HepG2 (cell line): ENCODE data around the gene ZFP36. TPM values are rescaled to one million over a fixed set of nuclear protein-coding genes. Genes with fewer than 3 reads are reported as not detected.

Source experiments
- BCL3 ChIP-seq: sonication (generic); formaldehyde crosslinking; IDR thresholded peaks from 2 replicates; pipeline ENCODE4 v1.5.1; 2020; ENCODE audit warnings: mild to moderate bottlenecking, missing genetic modification reagents, moderate library complexity
- CBFB ChIP-seq: sonication (generic); formaldehyde crosslinking; IDR thresholded peaks from 2 replicates; pipeline ENCODE4 v1.4.0; 2020; ENCODE audit warnings: missing genetic modification reagents
- CREBL2 ChIP-seq: sonication (generic); formaldehyde crosslinking; IDR thresholded peaks from 2 replicates; pipeline ENCODE4 v1.8.1; 2023; ENCODE audit warnings: missing genetic modification reagents, mild to moderate bottlenecking, borderline replicate concordance
- HNRNPL ChIP-seq: fragments of 200-400 bp; formaldehyde crosslinking; IDR thresholded peaks from 2 replicates; pipeline ENCODE4 v1.6.1; 2017; ENCODE audit warnings: mild to moderate bottlenecking, low read depth, low read length
- HOXA3 ChIP-seq: sonication (generic); formaldehyde crosslinking; IDR thresholded peaks from 2 replicates; pipeline ENCODE4 v1.5.0; 2020; ENCODE audit warnings: missing genetic modification reagents
- MTF2 ChIP-seq: sonication (generic); formaldehyde crosslinking; IDR thresholded peaks from 2 replicates; pipeline ENCODE4 v1.5.0; 2020; ENCODE audit warnings: missing genetic modification reagents, borderline replicate concordance
- NFKB2 ChIP-seq: sonication (generic); formaldehyde crosslinking; IDR thresholded peaks from 2 replicates; pipeline ENCODE4 v1.4.0; 2020; ENCODE audit warnings: missing genetic modification reagents, borderline replicate concordance
- NFYC ChIP-seq: IDR thresholded peaks from 2 replicates; pipeline ENCODE4 v1.6.1; 2016; ENCODE audit warnings: missing genetic modification reagents, missing compliant biosample characterization
- NR2F2 ChIP-seq: IDR thresholded peaks from 2 replicates; pipeline ENCODE4 v1.6.1; 2012; ENCODE audit warnings: low read depth, inconsistent platforms, borderline replicate concordance
- PAX8 ChIP-seq: sonication (generic); formaldehyde crosslinking; IDR thresholded peaks from 2 replicates; pipeline ENCODE4 v1.8.0; 2022; ENCODE audit warnings: mild to moderate bottlenecking, missing genetic modification reagents, borderline replicate concordance
- PCBP2 ChIP-seq: fragments of 200-400 bp; formaldehyde crosslinking; optimal IDR thresholded peaks from 2 replicates; pipeline ENCODE3; 2018; ENCODE audit warnings: low read length, low read depth; ENCODE audit not compliant: poor library complexity, severe bottlenecking
- PREB ChIP-seq: sonication (generic); formaldehyde crosslinking; IDR thresholded peaks from 2 replicates; pipeline ENCODE4 v1.4.0; 2020; ENCODE audit warnings: missing genetic modification reagents
- SAFB2 ChIP-seq: sonication (generic); formaldehyde crosslinking; IDR thresholded peaks from 2 replicates; pipeline ENCODE4 v1.5.1; 2020; ENCODE audit warnings: missing genetic modification reagents, low read depth, mild to moderate bottlenecking, borderline replicate concordance
- SATB2 ChIP-seq: sonication (generic); formaldehyde crosslinking; IDR thresholded peaks from 2 replicates; pipeline ENCODE4 v1.5.0; 2020; ENCODE audit warnings: missing genetic modification reagents
- SETDB1 ChIP-seq: sonication (generic); formaldehyde crosslinking; IDR thresholded peaks from 2 replicates; pipeline ENCODE4 v1.5.1; 2020; ENCODE audit warnings: missing genetic modification reagents, mild to moderate bottlenecking, borderline replicate concordance
- TEAD2 ChIP-seq: sonication (generic); formaldehyde crosslinking; IDR thresholded peaks from 2 replicates; pipeline ENCODE4 v1.9.0; 2021; ENCODE audit warnings: missing genetic modification reagents
- WIZ ChIP-seq: sonication (generic); formaldehyde crosslinking; IDR thresholded peaks from 2 replicates; pipeline ENCODE4 v1.5.1; 2020; ENCODE audit warnings: mild to moderate bottlenecking, missing genetic modification reagents
- ZBTB38 ChIP-seq: sonication (generic); formaldehyde crosslinking; IDR thresholded peaks from 2 replicates; pipeline ENCODE4 v1.5.1; 2020; ENCODE audit warnings: mild to moderate bottlenecking, missing genetic modification reagents
- ZFP36 ChIP-seq: fragments of 150-350 bp; IDR thresholded peaks from 2 replicates; pipeline ENCODE4 v1.6.1; 2018; ENCODE audit warnings: borderline replicate concordance, low read length, low read depth; ENCODE audit not compliant: partially characterized antibody
- ZFP36L2 ChIP-seq: sonication (generic); formaldehyde crosslinking; IDR thresholded peaks from 2 replicates; pipeline ENCODE4 v1.4.0; 2020; ENCODE audit warnings: missing genetic modification reagents
- ZNF225 ChIP-seq: sonication (generic); formaldehyde crosslinking; IDR thresholded peaks from 2 replicates; pipeline ENCODE4 v1.4.0; 2020; ENCODE audit warnings: mild to moderate bottlenecking, missing genetic modification reagents
- ZNF260 ChIP-seq: sonication (generic); formaldehyde crosslinking; IDR thresholded peaks from 2 replicates; pipeline ENCODE4 v1.4.0; 2020; ENCODE audit warnings: missing genetic modification reagents, low read depth, mild to moderate bottlenecking, borderline replicate concordance
- ZNF282 ChIP-seq: fragments of 450-650 bp; IDR thresholded peaks from 2 replicates; pipeline ENCODE4 v1.6.1; 2018; ENCODE audit not compliant: partially characterized antibody
- ZNF30 ChIP-seq: sonication (generic); formaldehyde crosslinking; IDR thresholded peaks from 2 replicates; pipeline ENCODE4 v1.5.0; 2020; ENCODE audit warnings: mild to moderate bottlenecking, missing genetic modification reagents
- ZNF335 ChIP-seq: sonication (generic); formaldehyde crosslinking; IDR thresholded peaks from 2 replicates; pipeline ENCODE4 v1.4.0; 2020; ENCODE audit warnings: missing genetic modification reagents
- ZNF33B ChIP-seq: sonication (generic); formaldehyde crosslinking; IDR thresholded peaks from 2 replicates; pipeline ENCODE4 v1.5.1; 2020; ENCODE audit warnings: mild to moderate bottlenecking, missing genetic modification reagents
- ZNF629 ChIP-seq: sonication (generic); formaldehyde crosslinking; conservative IDR thresholded peaks from 2 replicates; pipeline ENCODE4 v1.5.0; 2020; ENCODE audit warnings: missing genetic modification reagents
- ZNF652 ChIP-seq: IDR thresholded peaks from 2 replicates; pipeline ENCODE4 v1.6.1; 2016; ENCODE audit warnings: low read depth, borderline replicate concordance
- ZNF704 ChIP-seq: sonication (generic); formaldehyde crosslinking; IDR thresholded peaks from 2 replicates; pipeline ENCODE4 v1.8.1; 2023; ENCODE audit warnings: mild to moderate bottlenecking, inconsistent platforms, moderate library complexity, missing genetic modification reagents, borderline replicate concordance
- polyA plus RNA-seq, 8 experiments: library from polyadenylated mRNA; depleted of rRNA in 3 of 8; stranded (reverse) in 7 of 8; unstranded in 1 of 8; fragments of >200 nt; fragmentation: Illumina TruSeq in 4 of 8; extraction: Trizol in 4 of 8; gene quantifications; 2 replicates each; pipeline versions ENCODE4 v1.2.1 to v1.2.3, GENCODE V29; 2011 to 2016; ENCODE audit warnings: low read depth in 4 of 8, missing spikeins in 1 of 8, mixed read lengths in 1 of 8; ENCODE audit not compliant: insufficient read depth in 1 of 8
- total RNA-seq, 5 experiments: library from RNA; depleted of rRNA; stranded (reverse); fragments of >200 nt; fragmentation: Illumina TruSeq; extraction: Trizol; gene quantifications; 2 replicates each; pipeline ENCODE4 v1.2.3, GENCODE V29; 2016; ENCODE audit warnings: low read depth in 1 of 5

Gene ZFP36
- total and polyA plus RNA-seq, 2 of the 13 experiments (the other 11 are each of a cell fraction or from before 2014, with no cell fraction given): 1.4 to 1.7 TPM

- no peak; the same call in 1 of the 2 replicates for TF ChIP-seq ZNF33B (CRISPR knock-in tag)
- TF ChIP-seq ZNF282: no peak
- TF ChIP-seq PREB: no peak
- 0 out of 2 replicates have a peak, but pooled peaks have one; percentile 65 for TF ChIP-seq WIZ
- TF ChIP-seq ZNF30: no peak
- TF ChIP-seq ZNF704 (CRISPR knock-in tag): peak; percentile 77
- peak; percentile 97 for TF ChIP-seq HOXA3 (CRISPR knock-in tag)
- no peak for TF ChIP-seq ZNF260
- TF ChIP-seq SATB2 (CRISPR knock-in tag): 0 out of 2 replicates have a peak, but pooled peaks have one; percentile 24
- TF ChIP-seq PAX8: peak; percentile 59; the same call in 1 of the 2 replicates
- no peak for TF ChIP-seq ZNF225 (CRISPR knock-in tag)
- no peak for TF ChIP-seq ZNF629
- peak; percentile 26; the same call in 1 of the 2 replicates for TF ChIP-seq CBFB (CRISPR knock-in tag)
- no peak for TF ChIP-seq BCL3 (CRISPR knock-in tag)
- TF ChIP-seq CREBL2 (CRISPR knock-in tag): peak; percentile 54; the same call in 1 of the 2 replicates
- no peak for TF ChIP-seq NFKB2 (CRISPR knock-in tag)
- peak; percentile 97 for TF ChIP-seq NFYC (CRISPR knock-in tag)
- TF ChIP-seq SETDB1 (CRISPR knock-in tag): no peak
- TF ChIP-seq HNRNPL: no peak
- no peak for TF ChIP-seq ZFP36
- TF ChIP-seq ZFP36L2 (CRISPR knock-in tag): no peak
- TF ChIP-seq SAFB2 (CRISPR knock-in tag): no peak; the same call in 1 of the 2 replicates
- no peak for TF ChIP-seq TEAD2 (CRISPR knock-in tag)
- peak; percentile 100 for TF ChIP-seq ZNF335 (CRISPR knock-in tag)
- TF ChIP-seq NR2F2: no peak
- no peak; the same call in 1 of the 2 replicates for TF ChIP-seq ZBTB38
- TF ChIP-seq PCBP2: no peak
- no peak for TF ChIP-seq ZNF652 (CRISPR knock-in tag)
- no peak for TF ChIP-seq MTF2 (CRISPR knock-in tag)
Observed at GRCh38 chr19:39390751-39391437, 15.8 kb upstream of the ZFP36 start, which contains the start of the genes MED29 and PAF1 (continued).
